Neural cell (in vitro differentiated cells): Measurements from ENCODE around the gene PLSCR5. TPM values are rescaled to one million over a fixed set of nuclear protein-coding genes. Genes with fewer than 3 reads are reported as not detected.

ENCODE experiments used
- H2AFZ ChIP-seq: fragments of 200-600, 300-800 bp; sonication (generic), shearing (Covaris generic); 2 replicates; pipeline ENCODE4 v1.6.0; 2014; ENCODE audit warnings: low read depth, mild to moderate bottlenecking, antibody characterized with exemption, low read length, moderate library complexity
- H3F3A ChIP-seq: fragments of 200-600 bp; shearing (Covaris generic); 2 replicates; pipeline ENCODE4 v1.6.1; 2016; ENCODE audit warnings: mild to moderate bottlenecking, moderate library complexity, mixed read lengths, antibody characterized with exemption, low read length; ENCODE audit not compliant: insufficient read depth, poor library complexity, severe bottlenecking
- H3K27ac ChIP-seq: fragments of 200-600, 300-800 bp; sonication (generic), shearing (Covaris generic); 2 replicates; pipeline ENCODE4 v1.5.1; 2014; ENCODE audit warnings: mild to moderate bottlenecking, low read length, moderate library complexity
- H3K27me3 ChIP-seq: fragments of 300-800, 200-600 bp; sonication (generic), shearing (Covaris generic); 2 replicates; pipeline ENCODE4 v1.6.0; 2014; ENCODE audit warnings: mild to moderate bottlenecking, low read depth, low read length, moderate library complexity; ENCODE audit not compliant: insufficient read depth
- H3K36me3 ChIP-seq: fragments of 300-800, 200-600 bp; sonication (generic), shearing (Covaris generic); 2 replicates; pipeline ENCODE4 v1.5.1; 2014; ENCODE audit warnings: mild to moderate bottlenecking, antibody characterized with exemption, low read length, moderate library complexity; ENCODE audit not compliant: insufficient read depth
- H3K4me2 ChIP-seq: fragments of 300-800, 200-600 bp; sonication (generic), shearing (Covaris generic); 2 replicates; pipeline ENCODE4 v1.6.0; 2014; ENCODE audit warnings: mild to moderate bottlenecking, low read length
- H3K4me3 ChIP-seq: fragments of 300-800, 200-600 bp; sonication (generic), shearing (Covaris generic); 2 replicates; pipeline ENCODE4 v1.5.1; 2014; ENCODE audit warnings: mild to moderate bottlenecking, low read length, moderate library complexity
- H3K79me2 ChIP-seq: fragments of 200-600 bp; shearing (Covaris generic); replicated peaks from 2 replicates; pipeline ENCODE4 v1.6.0; 2014; ENCODE audit warnings: mild to moderate bottlenecking, low read length, moderate library complexity; ENCODE audit not compliant: insufficient read depth
- H3K9ac ChIP-seq: fragments of 300-800, 200-600 bp; sonication (generic), shearing (Covaris generic); 2 replicates; pipeline ENCODE4 v1.6.1; 2016; ENCODE audit warnings: mild to moderate bottlenecking, low read length, mixed read lengths
- H3K9me2 ChIP-seq: fragments of 200-600 bp; shearing (Covaris generic); 2 replicates; pipeline ENCODE4 v1.6.1; 2016; ENCODE audit warnings: mild to moderate bottlenecking, low read length, mixed read lengths; ENCODE audit not compliant: insufficient read depth
- H3K9me3 ChIP-seq: fragments of 200-600, 300-800 bp; sonication (generic), shearing (Covaris generic); 2 replicates; pipeline ENCODE4 v1.6.1; 2016; ENCODE audit warnings: mild to moderate bottlenecking, mixed run types, low read length, moderate library complexity, mixed read lengths
- H4K20me1 ChIP-seq: fragments of 200-600 bp; shearing (Covaris generic); 2 replicates; pipeline ENCODE4 v1.6.1; 2016; ENCODE audit warnings: mild to moderate bottlenecking, mixed run types; ENCODE audit not compliant: insufficient read depth
- EP300 ChIP-seq: fragments of 450-650 bp; conservative IDR thresholded peaks from 2 replicates; pipeline ENCODE4 v1.6.1; 2014; ENCODE audit warnings: antibody characterized with exemption, mild to moderate bottlenecking, moderate library complexity; ENCODE audit not compliant: poor library complexity, severe bottlenecking
- EZH2 ChIP-seq: fragments of 200-600, 300-800 bp; shearing (Covaris generic), sonication (generic); IDR thresholded peaks from 2 replicates; pipeline ENCODE4 v1.6.1; 2014; ENCODE audit warnings: antibody characterized with exemption, low read length, borderline replicate concordance, mild to moderate bottlenecking; ENCODE audit not compliant: insufficient read depth, poor library complexity, severe bottlenecking
- MXI1 ChIP-seq: fragments of 450-650 bp; conservative IDR thresholded peaks from 2 replicates; pipeline ENCODE4 v1.6.1; 2014; ENCODE audit warnings: antibody characterized with exemption, mild to moderate bottlenecking; ENCODE audit not compliant: poor library complexity, severe bottlenecking
- POLR2AphosphoS5 ChIP-seq: IDR thresholded peaks from 2 replicates; pipeline ENCODE4 v1.6.1; 2012
- RAD21 ChIP-seq: fragments of 450-650 bp; conservative IDR thresholded peaks from 2 replicates; pipeline ENCODE4 v1.6.1; 2014; ENCODE audit warnings: antibody characterized with exemption, mild to moderate bottlenecking, moderate library complexity
- SMC3 ChIP-seq: fragments of 450-650 bp; conservative IDR thresholded peaks from 2 replicates; pipeline ENCODE4 v1.6.1; 2014; ENCODE audit warnings: antibody characterized with exemption, mild to moderate bottlenecking, moderate library complexity; ENCODE audit not compliant: poor library complexity
- TAF1 ChIP-seq: IDR thresholded peaks from 2 replicates; pipeline ENCODE4 v1.6.1; 2012; ENCODE audit warnings: low read depth
- polyA plus RNA-seq: library from polyadenylated mRNA; depleted of rRNA; stranded (reverse); fragments of >200 nt; gene quantifications from 2 replicates; pipeline ENCODE4 v1.2.3, GENCODE V29; 2014
- TF ChIP-seq, protein P1 (sequence below): IDR thresholded peaks from 2 replicates; pipeline ENCODE4 v1.6.1; 2012; ENCODE audit warnings: borderline replicate concordance
- TF ChIP-seq, protein P2 (sequence below): fragments of 450-650 bp; IDR thresholded peaks from 2 replicates; pipeline ENCODE4 v1.5.1; 2014; ENCODE audit warnings: antibody characterized with exemption, mild to moderate bottlenecking, moderate library complexity; ENCODE audit not compliant: poor library complexity, severe bottlenecking

Gene PLSCR5
- polyA plus RNA-seq, 1 donor from 2014 or later: 0.37 TPM

DNA sequence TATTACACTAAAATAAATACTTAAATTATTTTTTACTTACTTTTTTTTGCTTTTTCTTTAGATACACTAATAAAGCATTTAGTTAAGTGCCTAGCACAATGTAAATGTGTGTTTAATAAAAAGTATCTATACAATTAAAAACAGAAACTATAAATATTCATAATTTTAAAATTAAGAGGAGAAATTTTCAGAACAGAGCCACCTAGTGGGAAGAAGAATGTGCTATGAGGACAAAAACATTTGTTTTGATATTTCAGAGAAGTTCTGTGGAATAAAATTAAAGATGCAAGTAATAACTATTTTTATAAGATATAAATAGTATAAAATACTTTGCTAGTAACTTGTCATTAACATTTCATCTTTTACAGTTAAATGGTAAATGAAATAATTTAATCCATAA, 33.6 kb upstream of the PLSCR5 start:
- Histone ChIP-seq H3K9me3 (no peaks in the 10 kb centered on the region), H3K27me3 (no peaks in the 10 kb centered on the region), H3K79me2 (no peaks in the 10 kb centered on the region), H3K27ac (no peak overlapping the region), H3K9me2 (no peaks in the 10 kb centered on the region), H3K4me2 (no peak overlapping the region), H3F3A (no peaks in the 10 kb centered on the region), H3K4me3 (no peak overlapping the region), H3K36me3 (no peaks in the 10 kb centered on the region), H4K20me1 (no peaks in the 10 kb centered on the region), H3K9ac (no peak overlapping the region), H2AFZ (no peak overlapping the region)
- TF ChIP-seq POLR2AphosphoS5 (no peak), EP300 (no peak), RAD21 (no peak), TAF1 (no peak), SMC3 (no peak), EZH2 (no peak), MXI1 (no peak)
- TF ChIP-seq, protein P1, sequence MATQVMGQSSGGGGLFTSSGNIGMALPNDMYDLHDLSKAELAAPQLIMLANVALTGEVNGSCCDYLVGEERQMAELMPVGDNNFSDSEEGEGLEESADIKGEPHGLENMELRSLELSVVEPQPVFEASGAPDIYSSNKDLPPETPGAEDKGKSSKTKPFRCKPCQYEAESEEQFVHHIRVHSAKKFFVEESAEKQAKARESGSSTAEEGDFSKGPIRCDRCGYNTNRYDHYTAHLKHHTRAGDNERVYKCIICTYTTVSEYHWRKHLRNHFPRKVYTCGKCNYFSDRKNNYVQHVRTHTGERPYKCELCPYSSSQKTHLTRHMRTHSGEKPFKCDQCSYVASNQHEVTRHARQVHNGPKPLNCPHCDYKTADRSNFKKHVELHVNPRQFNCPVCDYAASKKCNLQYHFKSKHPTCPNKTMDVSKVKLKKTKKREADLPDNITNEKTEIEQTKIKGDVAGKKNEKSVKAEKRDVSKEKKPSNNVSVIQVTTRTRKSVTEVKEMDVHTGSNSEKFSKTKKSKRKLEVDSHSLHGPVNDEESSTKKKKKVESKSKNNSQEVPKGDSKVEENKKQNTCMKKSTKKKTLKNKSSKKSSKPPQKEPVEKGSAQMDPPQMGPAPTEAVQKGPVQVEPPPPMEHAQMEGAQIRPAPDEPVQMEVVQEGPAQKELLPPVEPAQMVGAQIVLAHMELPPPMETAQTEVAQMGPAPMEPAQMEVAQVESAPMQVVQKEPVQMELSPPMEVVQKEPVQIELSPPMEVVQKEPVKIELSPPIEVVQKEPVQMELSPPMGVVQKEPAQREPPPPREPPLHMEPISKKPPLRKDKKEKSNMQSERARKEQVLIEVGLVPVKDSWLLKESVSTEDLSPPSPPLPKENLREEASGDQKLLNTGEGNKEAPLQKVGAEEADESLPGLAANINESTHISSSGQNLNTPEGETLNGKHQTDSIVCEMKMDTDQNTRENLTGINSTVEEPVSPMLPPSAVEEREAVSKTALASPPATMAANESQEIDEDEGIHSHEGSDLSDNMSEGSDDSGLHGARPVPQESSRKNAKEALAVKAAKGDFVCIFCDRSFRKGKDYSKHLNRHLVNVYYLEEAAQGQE: no peak
- TF ChIP-seq, protein P2, sequence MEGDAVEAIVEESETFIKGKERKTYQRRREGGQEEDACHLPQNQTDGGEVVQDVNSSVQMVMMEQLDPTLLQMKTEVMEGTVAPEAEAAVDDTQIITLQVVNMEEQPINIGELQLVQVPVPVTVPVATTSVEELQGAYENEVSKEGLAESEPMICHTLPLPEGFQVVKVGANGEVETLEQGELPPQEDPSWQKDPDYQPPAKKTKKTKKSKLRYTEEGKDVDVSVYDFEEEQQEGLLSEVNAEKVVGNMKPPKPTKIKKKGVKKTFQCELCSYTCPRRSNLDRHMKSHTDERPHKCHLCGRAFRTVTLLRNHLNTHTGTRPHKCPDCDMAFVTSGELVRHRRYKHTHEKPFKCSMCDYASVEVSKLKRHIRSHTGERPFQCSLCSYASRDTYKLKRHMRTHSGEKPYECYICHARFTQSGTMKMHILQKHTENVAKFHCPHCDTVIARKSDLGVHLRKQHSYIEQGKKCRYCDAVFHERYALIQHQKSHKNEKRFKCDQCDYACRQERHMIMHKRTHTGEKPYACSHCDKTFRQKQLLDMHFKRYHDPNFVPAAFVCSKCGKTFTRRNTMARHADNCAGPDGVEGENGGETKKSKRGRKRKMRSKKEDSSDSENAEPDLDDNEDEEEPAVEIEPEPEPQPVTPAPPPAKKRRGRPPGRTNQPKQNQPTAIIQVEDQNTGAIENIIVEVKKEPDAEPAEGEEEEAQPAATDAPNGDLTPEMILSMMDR: no peak

DNA sequence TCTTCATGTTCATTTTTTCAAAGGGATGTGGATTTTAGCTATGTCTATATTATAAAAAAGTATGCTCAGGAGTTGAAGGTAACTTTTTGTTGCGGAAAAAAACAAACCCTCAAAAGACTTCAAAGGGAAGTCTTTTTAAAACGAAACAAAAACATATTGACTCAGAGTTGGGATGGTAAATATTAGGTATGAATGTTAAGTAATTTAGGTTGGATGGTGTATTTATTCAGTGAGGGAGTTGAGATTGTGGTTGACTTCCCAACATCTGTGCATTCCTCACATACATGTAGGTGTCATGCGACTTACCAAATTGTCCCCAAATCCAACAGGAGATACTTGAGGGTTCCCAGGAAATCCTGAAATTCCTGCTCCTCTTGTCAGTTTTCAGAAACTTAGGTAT, 32.7 kb upstream of the PLSCR5 start:
- Histone ChIP-seq H3K4me2 (no peak overlapping the region), H3K9me2 (no peaks in the 10 kb centered on the region), H3K9ac (no peak overlapping the region), H3K9me3 (no peaks in the 10 kb centered on the region), H3K27me3 (no peaks in the 10 kb centered on the region), H4K20me1 (no peaks in the 10 kb centered on the region), H3F3A (no peaks in the 10 kb centered on the region), H3K27ac (no peak overlapping the region), H2AFZ (no peak overlapping the region), H3K36me3 (no peaks in the 10 kb centered on the region), H3K79me2 (no peaks in the 10 kb centered on the region), H3K4me3 (no peak overlapping the region)
- TF ChIP-seq TAF1 (no peak), EZH2 (no peak), RAD21 (no peak), EP300 (no peak), POLR2AphosphoS5 (no peak), MXI1 (no peak), SMC3 (no peak)
- TF ChIP-seq, protein P1: no peak
- TF ChIP-seq, protein P2: no peak
